Activated naive CD4-positive, alpha-beta T cell treated with anti-CD3 and anti-CD28 coated beads for 36 hours (primary cell): ENCODE results near the gene PFKFB3. TPM values are rescaled to one million over a fixed set of nuclear protein-coding genes. Genes with fewer than 3 reads are reported as not detected.
A peak's percentile ranks its signal among the peaks of the same experiment; 100 is the strongest.
"Not testable (repeated sequence)": the region's sequence is repeated elsewhere in the genome, so short reads cannot be mapped to it uniquely, and the experiment has no call there.

Experiments used
- CTCF ChIA-PET: fragments of 350-600 bp; sonication (Branson Sonifier 250); formaldehyde crosslinking; loops from one replicate; lab custom pipeline; 2021; ENCODE audit warnings: antibody characterized with exemption; lab: Charles Lee
- DNase-seq: peaks from one replicate; pipeline ENCODE4 v3.0.0-alpha.2; 2020
- H3K27ac Mint-ChIP-seq: one replicate; pipeline ENCODE4 v1.8.0; 2021; ENCODE audit warnings: mild to moderate bottlenecking, mixed read lengths
- H3K27me3 Mint-ChIP-seq: one replicate; pipeline ENCODE4 v1.8.0; 2021; ENCODE audit warnings: low read depth, mixed read lengths
- H3K36me3 Mint-ChIP-seq: one replicate; pipeline ENCODE4 v1.8.0; 2021; ENCODE audit warnings: low read depth, mixed read lengths
- H3K4me1 Mint-ChIP-seq: one replicate; pipeline ENCODE4 v1.8.0; 2021; ENCODE audit warnings: low read depth, mixed read lengths
- H3K4me3 Mint-ChIP-seq: one replicate; pipeline ENCODE4 v1.8.0; 2021; ENCODE audit warnings: mild to moderate bottlenecking, moderate library complexity, mixed read lengths
- H3K9me3 Mint-ChIP-seq: one replicate; pipeline ENCODE4 v1.8.0; 2021; ENCODE audit warnings: mixed read lengths
- intact Hi-C: fragments of 100-400 bp; cut with micrococcal nuclease; formaldehyde crosslinking; loops from one replicate; pipeline ENCODE4 v1.15.1; 2023
- total RNA-seq, 2 experiments: library from RNA; stranded (reverse); gene quantifications; one replicate each; pipeline ENCODE4 v1.2.3, GENCODE V29; 2021

The PFKFB3 gene
- total RNA-seq, 2 experiments from 2014 or later: 87.7 to 88.5 TPM

DNA sequence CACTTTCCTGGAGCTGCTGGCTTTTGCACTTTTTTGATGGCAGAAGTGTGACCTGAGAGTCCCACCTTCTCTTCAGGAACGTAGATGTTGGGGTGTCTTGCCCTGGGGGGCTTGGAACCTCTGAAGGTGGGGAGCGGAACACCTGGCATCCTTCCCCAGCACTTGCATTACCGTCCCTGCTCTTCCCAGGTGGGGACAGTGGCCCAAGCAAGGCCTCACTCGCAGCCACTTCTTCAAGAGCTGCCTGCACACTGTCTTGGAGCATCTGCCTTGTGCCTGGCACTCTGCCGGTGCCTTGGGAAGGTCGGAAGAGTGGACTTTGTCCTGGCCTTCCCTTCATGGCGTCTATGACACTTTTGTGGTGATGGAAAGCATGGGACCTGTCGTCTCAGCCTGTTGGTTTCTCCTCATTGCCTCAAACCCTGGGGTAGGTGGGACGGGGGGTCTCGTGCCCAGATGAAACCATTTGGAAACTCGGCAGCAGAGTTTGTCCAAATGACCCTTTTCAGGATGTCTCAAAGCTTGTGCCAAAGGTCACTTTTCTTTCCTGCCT, 31.1 kb downstream of the PFKFB3 start:
- peaks cover 3% of the 10 kb centered on the region for H3K9me3 Mint-ChIP-seq
- no peak for DNase-seq
- no peaks in the 10 kb centered on the region for H3K27me3 Mint-ChIP-seq
- CTCF ChIA-PET: no interaction called here
- H3K4me3 Mint-ChIP-seq: no peak overlapping the region
- intact Hi-C loops: no loop called here
- H3K36me3 Mint-ChIP-seq: peaks cover 50% of the 10 kb centered on the region
- peaks cover 7% of the 10 kb centered on the region for H3K4me1 Mint-ChIP-seq
- no peak overlapping the region for H3K27ac Mint-ChIP-seq

DNA sequence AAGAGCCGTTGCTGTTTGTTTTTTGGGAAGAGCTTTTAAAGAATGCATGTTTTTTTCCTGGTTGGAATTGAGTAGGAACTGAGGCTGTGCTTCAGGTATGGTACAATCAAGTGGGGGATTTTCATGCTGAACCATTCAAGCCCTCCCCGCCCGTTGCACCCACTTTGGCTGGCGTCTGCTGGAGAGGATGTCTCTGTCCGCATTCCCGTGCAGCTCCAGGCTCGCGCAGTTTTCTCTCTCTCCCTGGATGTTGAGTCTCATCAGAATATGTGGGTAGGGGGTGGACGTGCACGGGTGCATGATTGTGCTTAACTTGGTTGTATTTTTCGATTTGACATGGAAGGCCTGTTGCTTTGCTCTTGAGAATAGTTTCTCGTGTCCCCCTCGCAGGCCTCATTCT, 31.6 kb downstream of the PFKFB3 start:
- peak overlapping the region; percentile 36 for H3K27ac Mint-ChIP-seq
- intact Hi-C loops: no loop called here
- CTCF ChIA-PET: interaction anchor here (3.5 kb wide), 1 partner anchor 168 kb away, joined by 19 read pairs; no protein-coding TSS in a partner anchor
- H3K36me3 Mint-ChIP-seq: peaks cover 52% of the 10 kb centered on the region
- no peaks in the 10 kb centered on the region for H3K27me3 Mint-ChIP-seq
- H3K4me3 Mint-ChIP-seq: no peak overlapping the region
- peaks cover 5% of the 10 kb centered on the region for H3K9me3 Mint-ChIP-seq
- H3K4me1 Mint-ChIP-seq: peaks cover 12% of the 10 kb centered on the region
- no peak for DNase-seq

DNA sequence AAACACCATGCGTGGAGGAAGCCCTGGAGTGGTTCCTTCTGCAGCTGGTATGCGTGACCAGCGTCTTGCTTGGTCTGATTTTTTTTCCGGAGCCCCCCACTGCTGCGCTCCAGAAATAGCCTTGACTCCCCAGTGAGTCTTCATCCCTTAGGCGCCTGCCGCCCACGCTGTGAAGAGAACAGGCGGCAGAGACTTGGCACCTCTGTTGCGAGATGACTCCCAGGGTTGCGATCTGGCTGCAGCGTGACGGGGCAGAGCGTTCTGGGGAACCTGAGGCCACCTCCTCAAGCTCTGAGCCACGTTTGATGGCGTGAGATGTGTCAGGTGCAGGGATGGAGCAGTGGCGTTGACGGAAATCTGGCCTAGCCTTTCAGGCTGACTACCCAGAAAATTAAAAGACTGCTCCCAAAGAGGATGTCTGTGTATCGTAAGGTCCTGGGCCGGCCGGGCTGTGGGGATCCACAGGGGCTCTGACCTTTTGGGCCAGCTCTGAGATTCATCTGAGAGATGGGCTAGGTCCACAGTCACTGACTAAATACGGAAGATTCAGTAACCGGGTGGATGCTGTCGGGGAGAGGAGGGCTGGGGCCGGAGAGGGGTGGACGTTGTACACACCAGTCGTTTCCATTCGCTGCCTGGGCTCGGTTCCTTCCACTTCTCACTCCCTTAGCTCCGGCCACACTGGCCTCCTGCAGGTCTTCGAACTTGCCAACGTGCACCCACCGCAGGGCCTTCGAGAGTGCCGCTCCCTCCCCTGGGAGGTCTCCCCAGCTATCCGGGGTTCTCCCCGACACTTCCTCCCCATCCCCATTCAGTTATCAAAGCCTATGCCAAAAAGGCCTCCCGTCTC, 33.8 kb downstream of the PFKFB3 start:
- H3K36me3 Mint-ChIP-seq: peaks cover 51% of the 10 kb centered on the region
- CTCF ChIA-PET: interaction anchor here (3.5 kb wide), 1 partner anchor 165 kb away, joined by 19 read pairs; no protein-coding TSS in a partner anchor
- peaks cover 5% of the 10 kb centered on the region for H3K9me3 Mint-ChIP-seq
- no peaks in the 10 kb centered on the region for H3K27me3 Mint-ChIP-seq
- peak overlapping the region; percentile 24 for H3K27ac Mint-ChIP-seq
- H3K4me1 Mint-ChIP-seq: peaks cover 23% of the 10 kb centered on the region
- H3K4me3 Mint-ChIP-seq: no peak overlapping the region
- intact Hi-C loops: no loop called here
- no peak for DNase-seq

DNA sequence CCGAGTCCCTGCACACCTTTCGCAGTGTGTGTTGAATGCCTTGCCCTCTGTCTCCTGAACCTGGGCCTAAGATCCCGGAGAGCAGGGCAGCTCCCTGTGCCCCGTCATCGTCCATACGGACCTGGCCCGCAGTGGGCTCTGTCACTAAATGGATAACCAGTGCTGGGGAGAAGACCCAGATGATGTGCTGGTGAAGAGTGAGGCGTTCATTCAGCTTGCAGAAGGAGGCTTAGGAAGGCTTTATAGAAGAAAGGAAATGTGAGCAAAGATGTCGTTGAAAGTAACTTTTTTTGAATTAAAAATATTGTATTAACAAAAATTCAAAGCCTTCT, 34.4 kb downstream of the PFKFB3 start:
- CTCF ChIA-PET: interaction anchor here (3.5 kb wide), 1 partner anchor 165 kb away, joined by 19 read pairs; no protein-coding TSS in a partner anchor
- peaks cover 23% of the 10 kb centered on the region for H3K4me1 Mint-ChIP-seq
- no peaks in the 10 kb centered on the region for H3K27me3 Mint-ChIP-seq
- intact Hi-C loops: no loop called here
- H3K36me3 Mint-ChIP-seq: peaks cover 49% of the 10 kb centered on the region
- H3K4me3 Mint-ChIP-seq: no peak overlapping the region
- no peak for DNase-seq
- peak overlapping the region; percentile 6 for H3K27ac Mint-ChIP-seq
- H3K9me3 Mint-ChIP-seq: peaks cover 5% of the 10 kb centered on the region

DNA sequence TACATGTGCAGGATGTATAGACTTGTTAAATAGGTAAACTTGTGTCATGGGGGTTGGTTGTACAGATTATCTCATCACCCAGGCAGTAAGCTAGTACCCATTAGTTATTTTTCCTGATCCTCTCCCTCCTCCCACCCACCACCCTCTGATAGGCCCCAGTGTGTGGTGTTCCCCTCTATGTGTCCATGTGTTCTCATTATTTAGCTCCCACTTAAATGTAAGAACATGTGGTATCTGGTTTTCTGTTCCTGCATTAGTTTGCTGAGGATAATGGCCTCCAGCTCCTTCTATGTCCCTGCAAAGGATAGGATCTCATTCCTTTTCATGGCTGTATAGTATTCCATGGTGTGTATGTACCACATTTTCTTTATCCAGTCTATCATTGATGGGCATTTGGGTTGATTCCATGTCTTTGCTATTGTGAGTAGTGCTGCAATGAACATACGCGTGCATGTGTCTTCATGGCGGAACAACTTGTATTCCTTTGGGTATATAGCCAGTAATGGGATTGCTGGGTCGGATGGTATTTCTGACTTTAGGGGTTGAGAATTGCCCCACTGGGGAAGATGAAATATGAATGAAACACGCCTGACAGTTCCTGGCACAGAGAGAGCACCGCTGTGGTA, 36.0 kb downstream of the PFKFB3 start:
- peaks cover 41% of the 10 kb centered on the region for H3K36me3 Mint-ChIP-seq
- not testable (repeated sequence) for H3K27me3 Mint-ChIP-seq, DNase-seq, H3K9me3 Mint-ChIP-seq, H3K4me3 Mint-ChIP-seq
- CTCF ChIA-PET: interaction anchor here (0.6 to 2.3 kb wide), 4 partner anchors 108 to 284 kb away, joined by 3 to 7 read pairs (median 3); no protein-coding TSS in a partner anchor
- H3K27ac Mint-ChIP-seq: peak overlapping the region; percentile 60
- peaks cover 23% of the 10 kb centered on the region for H3K4me1 Mint-ChIP-seq
- intact Hi-C loops: loop anchor here (1.0 to 2.0 kb wide), 4 partner anchors 29 to 110 kb away; no protein-coding TSS in a partner anchor

DNA sequence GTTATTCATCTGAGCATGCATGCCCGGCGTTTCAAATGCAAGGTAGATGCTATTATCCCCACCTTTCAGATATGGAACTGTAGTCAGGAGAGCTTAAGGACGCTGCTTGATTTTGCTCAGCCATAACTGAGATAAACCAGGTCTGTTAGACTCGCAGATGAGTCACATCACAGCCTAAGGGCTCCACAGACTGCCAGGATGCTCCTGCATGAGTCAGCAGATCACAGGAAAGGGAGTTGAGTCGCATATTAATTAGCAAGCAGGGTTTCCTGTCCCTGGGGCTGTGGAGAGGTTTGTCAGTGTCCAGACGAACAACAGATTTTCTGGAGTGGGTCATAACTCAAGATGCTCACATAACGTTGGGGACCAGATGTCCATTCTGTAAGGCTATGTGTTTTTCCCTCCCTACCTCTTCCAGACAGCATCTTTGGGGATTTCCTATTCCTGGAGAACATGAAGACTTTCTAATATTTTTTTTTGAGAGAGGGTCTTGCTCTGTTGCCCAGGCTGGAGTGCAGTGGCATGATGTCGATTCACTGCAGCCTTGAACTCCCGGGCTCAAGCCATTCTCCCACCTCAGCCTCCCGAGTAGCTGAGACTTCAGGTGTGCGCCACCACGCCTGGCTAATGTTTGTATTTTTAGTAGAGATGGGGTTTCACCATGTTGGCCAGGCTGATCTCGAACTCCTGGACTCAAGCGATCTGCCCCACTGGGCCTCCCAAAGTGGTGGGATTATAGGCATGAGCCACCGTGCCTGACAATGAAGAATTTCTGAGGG, 36.7 kb downstream of the PFKFB3 start:
- CTCF ChIA-PET: interaction anchor here (0.9 to 2.3 kb wide), 2 partner anchors 107 to 162 kb away, joined by 3 to 7 read pairs; no protein-coding TSS in a partner anchor
- intact Hi-C loops: loop anchor here (1.0 to 2.0 kb wide), 4 partner anchors 28 to 109 kb away; no protein-coding TSS in a partner anchor
- peaks cover 5% of the 10 kb centered on the region for H3K9me3 Mint-ChIP-seq

DNA sequence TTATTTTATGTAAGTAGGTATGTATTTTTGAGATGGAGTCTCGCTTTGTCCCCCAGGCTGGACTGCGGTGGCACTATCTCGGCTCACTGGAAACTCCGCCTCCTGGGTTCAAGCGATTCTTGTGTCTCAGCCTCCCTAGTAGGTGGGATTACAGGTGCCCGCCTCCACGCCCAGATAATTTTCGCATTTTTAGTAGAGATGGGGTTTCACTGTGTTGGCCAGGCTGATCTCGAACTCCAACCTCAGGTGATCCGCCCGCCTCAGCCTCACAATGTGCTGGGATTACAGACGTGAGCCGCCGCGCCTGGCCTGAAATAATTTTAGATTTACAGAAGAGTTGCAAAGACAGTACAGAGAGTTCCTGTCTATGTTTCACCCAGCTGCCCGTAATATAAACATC, 37.5 kb downstream of the PFKFB3 start:
- Mint-ChIP-seq H3K4me3 (no peak overlapping the region), H3K27ac (no peak overlapping the region), H3K4me1 (peaks cover 23% of the 10 kb centered on the region), H3K9me3 (peaks cover 5% of the 10 kb centered on the region), H3K27me3 (no peaks in the 10 kb centered on the region), H3K36me3 (peaks cover 34% of the 10 kb centered on the region)
- CTCF ChIA-PET: interaction anchor here (2.3 kb wide), 1 partner anchor 161 kb away, joined by 7 read pairs; no protein-coding TSS in a partner anchor
- no peak for DNase-seq
- intact Hi-C loops: no loop called here

More for the DNA sequence above, 36.7 kb downstream of the PFKFB3 start:
- no peaks in the 10 kb centered on the region for H3K27me3 Mint-ChIP-seq
- H3K4me1 Mint-ChIP-seq: peaks cover 23% of the 10 kb centered on the region
- H3K36me3 Mint-ChIP-seq: peaks cover 39% of the 10 kb centered on the region
- peak overlapping the region; percentile 60 for H3K27ac Mint-ChIP-seq
- no peak overlapping the region for H3K4me3 Mint-ChIP-seq
- DNase-seq: peak; percentile 90

DNA sequence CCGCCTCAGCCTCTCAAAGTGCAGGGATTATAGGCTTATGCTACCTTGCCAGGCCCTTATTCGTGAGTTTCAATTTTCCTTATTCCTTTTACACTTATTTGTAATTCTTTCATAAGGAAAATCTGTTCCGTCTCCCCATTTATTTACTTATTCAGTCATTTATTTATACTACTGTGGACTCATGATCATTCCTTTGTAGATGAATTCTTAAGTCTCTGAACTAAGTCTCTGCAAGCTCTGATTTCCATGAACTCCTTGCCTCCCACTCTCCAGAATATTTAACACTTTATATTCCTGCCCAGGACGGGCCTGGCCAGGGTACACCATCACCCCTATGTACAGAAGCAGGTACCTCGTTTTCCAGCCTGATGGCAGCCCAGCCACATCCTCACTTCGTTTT, 39.4 kb downstream of the PFKFB3 start:
- H3K4me3 Mint-ChIP-seq: no peak overlapping the region
- DNase-seq: no peak
- H3K4me1 Mint-ChIP-seq: peaks cover 22% of the 10 kb centered on the region
- H3K9me3 Mint-ChIP-seq: peaks cover 5% of the 10 kb centered on the region
- CTCF ChIA-PET: interaction anchor here (0.8 kb wide), 1 partner anchor 168 kb away, joined by 3 read pairs; no protein-coding TSS in a partner anchor
- H3K27ac Mint-ChIP-seq: no peak overlapping the region
- intact Hi-C loops: no loop called here
- H3K27me3 Mint-ChIP-seq: no peaks in the 10 kb centered on the region
- H3K36me3 Mint-ChIP-seq: peaks cover 19% of the 10 kb centered on the region

DNA sequence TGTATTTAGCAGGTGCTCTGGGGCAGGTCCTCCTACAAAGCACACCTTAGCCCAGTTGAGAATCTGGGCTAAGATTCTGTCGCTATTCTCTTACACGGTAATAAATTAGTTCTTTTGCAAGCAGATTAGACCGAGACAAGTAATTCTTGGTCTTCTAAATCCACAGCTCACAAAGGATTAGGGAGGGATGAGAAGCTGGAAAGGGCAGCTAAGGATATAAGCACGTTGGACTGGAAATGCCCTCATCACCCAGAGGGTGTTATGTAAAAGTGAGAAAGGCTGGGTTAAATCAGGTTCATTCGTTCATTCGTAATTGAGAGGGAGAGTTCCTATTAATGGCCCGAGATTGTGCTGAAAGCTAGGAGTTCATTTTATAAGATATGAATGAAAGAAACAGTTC, 41.8 kb downstream of the PFKFB3 start:
- Mint-ChIP-seq H3K27ac (no peak overlapping the region), H3K36me3 (peaks cover 9% of the 10 kb centered on the region), H3K9me3 (no peaks in the 10 kb centered on the region), H3K4me3 (no peak overlapping the region), H3K27me3 (no peaks in the 10 kb centered on the region), H3K4me1 (peaks cover 9% of the 10 kb centered on the region)
- intact Hi-C loops: no loop called here
- no peak for DNase-seq
- CTCF ChIA-PET: interaction anchor here (1.0 to 2.5 kb wide), 5 partner anchors 42 to 162 kb away, joined by 3 to 14 read pairs (median 3); partner anchors contain the start of gene PFKFB3

DNA sequence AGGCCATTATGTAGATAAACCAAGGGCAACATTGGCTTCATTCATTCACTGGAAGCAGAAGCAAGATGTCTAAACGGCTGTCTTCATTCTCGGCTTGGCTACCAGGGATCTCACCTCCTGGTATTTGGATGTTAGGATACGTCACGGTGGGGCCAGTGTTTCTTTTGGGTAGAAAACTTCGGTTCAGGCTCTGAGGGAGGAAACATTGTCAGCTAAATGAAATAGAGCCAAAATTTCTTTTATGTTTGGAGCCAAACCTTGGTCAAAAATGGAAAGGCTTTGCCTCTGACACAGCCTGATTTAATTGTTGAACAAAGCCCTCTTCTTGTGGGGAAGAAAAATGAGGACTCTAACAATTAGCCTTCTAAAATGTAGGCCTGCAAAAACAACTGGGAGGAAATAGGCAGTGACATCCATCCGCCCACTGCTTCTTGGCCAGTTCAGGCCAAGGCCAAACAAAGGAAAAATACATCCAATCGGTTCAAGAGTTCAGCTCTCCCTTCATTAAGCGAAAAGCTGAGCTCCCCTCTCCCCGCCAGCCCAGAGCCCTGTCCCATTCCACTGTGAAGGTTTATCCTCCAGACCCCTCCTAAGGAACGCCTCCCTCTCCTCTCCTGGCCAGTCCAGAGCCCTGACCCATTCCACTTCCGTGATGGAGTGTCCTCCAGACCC, 44.4 kb downstream of the PFKFB3 start:
- CTCF ChIA-PET: interaction anchor here (0.7 kb wide), 1 partner anchor 28 kb away, joined by 3 read pairs; no protein-coding TSS in a partner anchor
- no peaks in the 10 kb centered on the region for H3K9me3 Mint-ChIP-seq
- no peaks in the 10 kb centered on the region for H3K27me3 Mint-ChIP-seq
- H3K36me3 Mint-ChIP-seq: peaks cover 4% of the 10 kb centered on the region
- H3K4me1 Mint-ChIP-seq: no peaks in the 10 kb centered on the region
- no peak overlapping the region for H3K4me3 Mint-ChIP-seq
- DNase-seq: no peak
- H3K27ac Mint-ChIP-seq: no peak overlapping the region
- intact Hi-C loops: no loop called here

DNA sequence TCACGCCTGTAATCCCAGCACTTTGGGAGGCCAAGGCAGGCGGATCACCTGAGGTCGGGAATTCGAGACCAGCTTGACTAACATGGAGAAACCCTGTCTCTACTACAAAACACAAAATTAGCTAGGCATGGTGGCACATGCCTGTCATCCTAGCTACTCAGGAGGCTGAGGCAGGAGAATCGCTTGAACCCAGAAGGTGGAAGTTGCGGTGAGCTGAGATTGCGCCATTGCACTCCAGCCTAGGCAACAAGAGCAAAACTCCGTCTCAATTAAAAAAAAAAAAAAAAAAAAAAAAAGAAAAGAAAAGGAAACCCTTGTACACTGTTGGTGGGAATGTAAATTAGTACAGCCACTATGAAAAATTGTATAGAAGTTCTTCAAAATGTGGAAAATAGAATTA, 46.2 kb downstream of the PFKFB3 start:
- H3K27me3 Mint-ChIP-seq, intact Hi-C loops, H3K4me3 Mint-ChIP-seq, H3K27ac Mint-ChIP-seq, H3K9me3 Mint-ChIP-seq, H3K4me1 Mint-ChIP-seq, H3K36me3 Mint-ChIP-seq, DNase-seq, CTCF ChIA-PET: not testable (repeated sequence)
